Sigmoid colon (tissue), 7 donors: ENCODE results near the gene COMMD1. TPM values are rescaled to one million over a fixed set of nuclear protein-coding genes. Genes with fewer than 3 reads are reported as not detected.
A peak's percentile ranks its signal among the peaks of the same experiment; 100 is the strongest.

Source experiments
- DNase-seq: peaks from one replicate; pipeline ENCODE4 v3.0.0-alpha.2; 2019
- H3K27ac ChIP-seq, 4 donors: fragments of 200-600 bp; sonication (generic); one replicate each; pipeline ENCODE4 v1.5.1; 2016 to 2019; ENCODE audit warnings: mild to moderate bottlenecking in 1 of 4
- H3K27me3 ChIP-seq, 3 donors: fragments of 200-600 bp; sonication (generic); one replicate each; pipeline ENCODE4 v1.5.1; 2019; ENCODE audit warnings: mild to moderate bottlenecking in 1 of 3
- H3K36me3 ChIP-seq, 4 donors: fragments of 200-600 bp; sonication (generic); one replicate each; pipeline ENCODE4 v1.5.1; 2016 to 2019
- H3K4me1 ChIP-seq, 4 donors: fragments of 200-600 bp; sonication (generic); one replicate each; pipeline ENCODE4 v1.5.1; 2017 to 2019
- H3K4me3 ChIP-seq, 4 donors: fragments of 200-600 bp; sonication (generic); one replicate each; pipeline ENCODE4 v1.5.1; 2017 to 2019; ENCODE audit warnings: mild to moderate bottlenecking in 2 of 4, moderate library complexity in 1 of 4
- H3K9me3 ChIP-seq, 4 donors: fragments of 200-600 bp in 3 of 4; sonication (generic) in 3 of 4; one replicate each; pipeline versions ENCODE4 v1.5.1 to v1.6.1; 2013 to 2019
- CTCF ChIP-seq, 4 experiments: fragments of 450-650 bp in 3 of 4; fragments of 200-600 bp in 1 of 4; IDR thresholded peaks; one replicate each; pipeline ENCODE4 v1.5.1; 2016 to 2019; ENCODE audit warnings: antibody characterized with exemption in 4 of 4, mild to moderate bottlenecking in 3 of 4, moderate library complexity in 2 of 4
- EP300 ChIP-seq, 4 donors: sonication (generic); formaldehyde crosslinking; IDR thresholded peaks; one replicate each; pipeline ENCODE4 v1.6.1; 2017; ENCODE audit warnings: antibody characterized with exemption in 4 of 4
- POLR2A ChIP-seq, 2 donors: fragments of 450-650 bp; IDR thresholded peaks; one replicate each; pipeline ENCODE4 v1.6.1; 2016; ENCODE audit warnings: antibody characterized with exemption in 2 of 2, mild to moderate bottlenecking in 2 of 2, moderate library complexity in 2 of 2
- POLR2AphosphoS5 ChIP-seq, 4 donors: sonication (generic); formaldehyde crosslinking; IDR thresholded peaks; one replicate each; pipeline ENCODE4 v1.6.1; 2017; ENCODE audit warnings: antibody characterized with exemption in 4 of 4
- WGBS, 2 donors: extraction: QIAGEN DNeasy Blood & Tissue Kit; methylation state at CpG; one replicate each; pipeline ENCODE4 v1.1.7; 2013; 5-methylcytosine and 5-hydroxymethylcytosine counted together
- intact Hi-C: fragments of 100-400 bp; cut with DNase I; formaldehyde crosslinking; loops from one replicate; pipeline ENCODE4 v1.15.1; 2023
- polyA plus RNA-seq, 3 donors: library from polyadenylated mRNA; stranded (reverse); fragments of 200-250 nt; gene quantifications; one replicate each; pipeline ENCODE4 v1.2.3, GENCODE V29; 2013
- total RNA-seq, 4 donors: library from RNA; depleted of rRNA; stranded (reverse); fragments of >200 nt; gene quantifications; one replicate each; pipeline ENCODE4 v1.1.0, GENCODE V29; 2016
- donor health status: healthy with polysubstance abuse.
- donor health status: Bipolar disorder and iron deficiency.
- donor health status: healthy.

The COMMD1 gene
- total and polyA plus RNA-seq, 7 donors, result 27.2 to 59.2 (median 50.6) TPM

- peaks cover 0 to 29% (median 16%) of the 10 kb centered on the region in 4 donors for H3K4me1 ChIP-seq
- no peak for TF ChIP-seq POLR2AphosphoS5 (IDR thresholded peaks at IDR 0.05)
- TF ChIP-seq EP300 (IDR thresholded peaks at IDR 0.05), result no peak
- TF ChIP-seq POLR2A (IDR thresholded peaks at IDR 0.05), result no peak
- TF ChIP-seq CTCF (IDR thresholded peaks at IDR 0.05), result no peak
- intact Hi-C loops, result no loop called here
- WGBS, 2 donors, result 84 to 90% methylated on average over 4 of the region's 4 CpGs
- DNase-seq, result no peak
- H3K27me3 ChIP-seq, result no peaks in the 10 kb centered on the region
- H3K9me3 ChIP-seq, result no peaks in the 10 kb centered on the region
- no peak overlapping the region for H3K4me3 ChIP-seq
- no peaks in the 10 kb centered on the region for H3K36me3 ChIP-seq
- no peak overlapping the region for H3K27ac ChIP-seq
Observed at GRCh38 chr2:61946666-61947065, 41.2 kb downstream of the COMMD1 start.

GRCh38 chr2:61948661-61949457 is 43.4 kb downstream of the COMMD1 start:
- Histone ChIP-seq H3K9me3 (no peaks in the 10 kb centered on the region), H3K4me1 (peaks cover 0 to 29% (median 16%) of the 10 kb centered on the region in 4 donors), H3K27ac (peak overlapping the region in 1 of 4 donors; percentile 21), H3K4me3 (no peak overlapping the region), H3K36me3 (no peaks in the 10 kb centered on the region), H3K27me3 (no peaks in the 10 kb centered on the region)
- DNase-seq, result peak; percentile 1
- intact Hi-C loops, result no loop called here
- 86 to 94% methylated on average over 5 of the region's 5 CpGs for WGBS, 2 donors
- TF ChIP-seq POLR2A (IDR thresholded peaks at IDR 0.05) (no peak), EP300 (IDR thresholded peaks at IDR 0.05) (no peak), CTCF (IDR thresholded peaks at IDR 0.05) (no peak), POLR2AphosphoS5 (IDR thresholded peaks at IDR 0.05) (no peak)

GRCh38 chr2:61949458-61949713 is 43.9 kb downstream of the COMMD1 start:
- H3K27me3 ChIP-seq, result no peaks in the 10 kb centered on the region
- H3K4me1 ChIP-seq, result peaks cover 0 to 29% (median 16%) of the 10 kb centered on the region in 4 donors
- intact Hi-C loops, result no loop called here
- TF ChIP-seq EP300 (IDR thresholded peaks at IDR 0.05) (no peak), POLR2AphosphoS5 (IDR thresholded peaks at IDR 0.05) (no peak), POLR2A (IDR thresholded peaks at IDR 0.05) (no peak), CTCF (IDR thresholded peaks at IDR 0.05) (no peak)
- no peaks in the 10 kb centered on the region for H3K9me3 ChIP-seq
- DNase-seq, result no peak
- H3K4me3 ChIP-seq, result no peak overlapping the region
- peak overlapping the region in 3 of 4 donors; percentile 21 to 41 (median 35) for H3K27ac ChIP-seq
- WGBS, 2 donors, result 86 to 94% methylated on average over 1 of the region's 1 CpG
- no peaks in the 10 kb centered on the region for H3K36me3 ChIP-seq

- Histone ChIP-seq H3K27me3 (no peaks in the 10 kb centered on the region), H3K4me1 (peaks cover 0 to 29% (median 16%) of the 10 kb centered on the region in 4 donors), H3K9me3 (no peaks in the 10 kb centered on the region), H3K27ac (peak overlapping the region in 3 of 4 donors; percentile 21 to 41 (median 35)), H3K4me3 (no peak overlapping the region), H3K36me3 (no peaks in the 10 kb centered on the region)
- DNase-seq, result peak; percentile 50
- no peak for TF ChIP-seq CTCF (IDR thresholded peaks at IDR 0.05)
- TF ChIP-seq EP300 (IDR thresholded peaks at IDR 0.05), result no peak
- no peak for TF ChIP-seq POLR2A (IDR thresholded peaks at IDR 0.05)
- no peak for TF ChIP-seq POLR2AphosphoS5 (IDR thresholded peaks at IDR 0.05)
- intact Hi-C loops, result no loop called here
- WGBS, 2 donors, result 58 to 68% methylated on average over 6 of the region's 6 CpGs
Observed at GRCh38 chr2:61949714-61950560, 44.5 kb downstream of the COMMD1 start.
